Lung (tissue), 12 donors: ENCODE measurements around the gene RGL1. TPM values are rescaled to one million over a fixed set of nuclear protein-coding genes. Genes with fewer than 3 reads are reported as not detected.

ENCODE experiments used
- ATAC-seq: fragments of 200-7000 bp; cut with Tn5 transposase; one replicate; pipeline ENCODE4 v1.9.1; 2020; ENCODE audit warnings: moderate number of reproducible peaks; ENCODE audit not compliant: insufficient read depth, low FRiP score
- DNase-seq, 3 donors: peaks; one replicate each; pipeline ENCODE4 v3.0.0-alpha.2; 2013 to 2017
- H3K27ac ChIP-seq, 2 donors: one replicate each; pipeline ENCODE4 v1.5.1; 2013; ENCODE audit warnings: mild to moderate bottlenecking in 2 of 2, moderate library complexity in 2 of 2, control low read depth in 1 of 2, inconsistent platforms in 1 of 2, low read depth in 1 of 2, low read length in 1 of 2
- H3K27me3 ChIP-seq, 3 donors: one replicate each; pipeline ENCODE4 v1.5.1; 2013; ENCODE audit warnings: low read length in 2 of 3; ENCODE audit not compliant: control insufficient read depth in 3 of 3, insufficient read depth in 3 of 3
- H3K36me3 ChIP-seq, 4 donors: one replicate each; pipeline ENCODE4 v1.5.1; 2013; ENCODE audit warnings: low read length in 4 of 4, mild to moderate bottlenecking in 1 of 4, moderate library complexity in 1 of 4; ENCODE audit not compliant: control insufficient read depth in 4 of 4, insufficient read depth in 4 of 4
- H3K4me1 ChIP-seq, 5 donors: one replicate each; pipeline ENCODE4 v1.5.1; 2013; ENCODE audit warnings: low read length in 5 of 5, mild to moderate bottlenecking in 2 of 5, moderate library complexity in 1 of 5; ENCODE audit not compliant: control insufficient read depth in 5 of 5, insufficient read depth in 5 of 5
- H3K4me3 ChIP-seq: one replicate; pipeline ENCODE4 v1.5.1; 2013; ENCODE audit warnings: mild to moderate bottlenecking, control low read depth, moderate library complexity
- H3K9ac ChIP-seq, 2 donors: one replicate each; pipeline ENCODE4 v1.5.1; 2013; ENCODE audit warnings: low read length in 2 of 2, control low read depth in 1 of 2; ENCODE audit not compliant: insufficient read depth in 1 of 2
- H3K9me3 ChIP-seq, 4 donors: one replicate each; pipeline ENCODE4 v1.5.1; 2013; ENCODE audit warnings: low read length in 3 of 4, mild to moderate bottlenecking in 1 of 4, moderate library complexity in 1 of 4; ENCODE audit not compliant: control insufficient read depth in 4 of 4, insufficient read depth in 3 of 4
- WGBS, 2 donors: extraction: QIAGEN DNeasy Blood & Tissue Kit; methylation state at CpG; one replicate each; pipeline ENCODE4 v1.1.7; 2013; 5-methylcytosine and 5-hydroxymethylcytosine counted together
- polyA plus RNA-seq, 2 donors: library from polyadenylated mRNA; stranded (reverse); fragments of 200-250 nt; gene quantifications; one replicate each; pipeline ENCODE4 v1.2.1, GENCODE V29; 2013
- total RNA-seq, 2 donors: library from RNA; depleted of rRNA in 1 of 2; stranded (reverse); fragments of >200 nt in 1 of 2; gene quantifications; one replicate each; pipeline ENCODE4 v1.2.1, GENCODE V29; 2014 to 2021
- TF ChIP-seq, protein P1 (sequence below): IDR thresholded peaks from 2 replicates; pipeline ENCODE4 v1.5.1; 2012; ENCODE audit warnings: mild to moderate bottlenecking; ENCODE audit errors: control extremely low read depth, extremely low read depth
- donor health status: control.
- donor health status: control.
- donor health status: Bipolar disorder and iron deficiency.
- donor health status: healthy.
- donor health status: DM: yes; HTN: yes; CAD: no.

RGL1 gene
- total and polyA plus RNA-seq, 4 donors: 9.6 to 49.4 (median 35.2) TPM

GRCh38 chr1:183859831-183860230, 54.9 kb downstream of the RGL1 start:
- Histone ChIP-seq H3K4me3 (no peak overlapping the region), H3K4me1 (peaks cover 0 to 9% (median 0%) of the 10 kb centered on the region in 5 donors), H3K27ac (no peak overlapping the region), H3K9ac (no peak overlapping the region), H3K36me3 (peaks cover 0 to 2% (median 0%) of the 10 kb centered on the region in 4 donors), H3K27me3 (no peaks in the 10 kb centered on the region), H3K9me3 (no peaks in the 10 kb centered on the region)
- ATAC-seq (no peak), DNase-seq (no peak)
- TF ChIP-seq, protein P1, sequence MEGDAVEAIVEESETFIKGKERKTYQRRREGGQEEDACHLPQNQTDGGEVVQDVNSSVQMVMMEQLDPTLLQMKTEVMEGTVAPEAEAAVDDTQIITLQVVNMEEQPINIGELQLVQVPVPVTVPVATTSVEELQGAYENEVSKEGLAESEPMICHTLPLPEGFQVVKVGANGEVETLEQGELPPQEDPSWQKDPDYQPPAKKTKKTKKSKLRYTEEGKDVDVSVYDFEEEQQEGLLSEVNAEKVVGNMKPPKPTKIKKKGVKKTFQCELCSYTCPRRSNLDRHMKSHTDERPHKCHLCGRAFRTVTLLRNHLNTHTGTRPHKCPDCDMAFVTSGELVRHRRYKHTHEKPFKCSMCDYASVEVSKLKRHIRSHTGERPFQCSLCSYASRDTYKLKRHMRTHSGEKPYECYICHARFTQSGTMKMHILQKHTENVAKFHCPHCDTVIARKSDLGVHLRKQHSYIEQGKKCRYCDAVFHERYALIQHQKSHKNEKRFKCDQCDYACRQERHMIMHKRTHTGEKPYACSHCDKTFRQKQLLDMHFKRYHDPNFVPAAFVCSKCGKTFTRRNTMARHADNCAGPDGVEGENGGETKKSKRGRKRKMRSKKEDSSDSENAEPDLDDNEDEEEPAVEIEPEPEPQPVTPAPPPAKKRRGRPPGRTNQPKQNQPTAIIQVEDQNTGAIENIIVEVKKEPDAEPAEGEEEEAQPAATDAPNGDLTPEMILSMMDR: no peak
- 75 to 88% methylated on average over 3 of the region's 3 CpGs for WGBS, 2 donors

- Histone ChIP-seq H3K36me3 (peaks cover 0 to 5% (median 2%) of the 10 kb centered on the region in 4 donors), H3K9me3 (no peaks in the 10 kb centered on the region), H3K4me1 (peaks cover 0 to 9% (median 0%) of the 10 kb centered on the region in 5 donors), H3K4me3 (no peak overlapping the region), H3K27me3 (no peaks in the 10 kb centered on the region), H3K9ac (no peak overlapping the region), H3K27ac (no peak overlapping the region)
- no peak for DNase-seq
- ATAC-seq: no peak
- WGBS, 2 donors: 97 to 100% methylated on average over 4 of the region's 4 CpGs
- TF ChIP-seq, protein P1: no peak
Observed at GRCh38 chr1:183862967-183863366, 58.0 kb downstream of the RGL1 start.

- H3K27me3 ChIP-seq: no peaks in the 10 kb centered on the region
- DNase-seq (no peak), ATAC-seq (no peak)
- no peak overlapping the region for H3K9ac ChIP-seq
- H3K4me3 ChIP-seq: no peak overlapping the region
- no peaks in the 10 kb centered on the region for H3K9me3 ChIP-seq
- no peak overlapping the region for H3K27ac ChIP-seq
- peaks cover 0 to 8% (median 0%) of the 10 kb centered on the region in 5 donors for H3K4me1 ChIP-seq
- TF ChIP-seq, protein P1: no peak
- peaks cover 0 to 5% (median 2%) of the 10 kb centered on the region in 4 donors for H3K36me3 ChIP-seq
Observed at GRCh38 chr1:183863852-183864251, 58.9 kb downstream of the RGL1 start.

DNA sequence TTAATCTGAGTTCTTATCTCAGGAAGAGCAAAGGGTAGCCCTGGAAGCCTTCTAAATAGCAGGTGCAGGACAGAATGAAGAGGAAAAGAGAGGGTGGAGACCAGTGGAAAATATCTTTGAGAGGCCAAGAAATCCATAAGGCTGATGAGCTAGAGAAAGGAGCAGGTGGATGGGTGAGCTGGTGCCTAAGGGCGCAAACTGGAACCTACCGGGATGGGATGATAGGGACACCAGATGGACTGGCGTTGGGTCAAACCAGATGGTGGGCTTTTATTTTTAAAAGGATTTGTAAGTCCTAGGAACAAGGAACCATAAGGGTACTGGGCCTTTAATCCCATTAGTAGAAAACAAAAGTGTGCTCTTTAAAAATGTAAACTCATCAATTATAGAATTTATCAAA, 59.7 kb downstream of the RGL1 start:
- Histone ChIP-seq H3K27me3 (no peaks in the 10 kb centered on the region), H3K4me3 (no peak overlapping the region), H3K9me3 (no peaks in the 10 kb centered on the region), H3K27ac (no peak overlapping the region), H3K9ac (no peak overlapping the region), H3K36me3 (peaks cover 0 to 5% (median 2%) of the 10 kb centered on the region in 4 donors), H3K4me1 (peaks cover 0 to 4% (median 0%) of the 10 kb centered on the region in 5 donors)
- no peak for ATAC-seq
- TF ChIP-seq, protein P1: no peak
- WGBS, 2 donors: 96 to 97% methylated on average over 3 of the region's 3 CpGs
- DNase-seq: no peak
